Measurements from ENCODE around the gene THAP8. TPM values are rescaled to one million over a fixed set of nuclear protein-coding genes. Genes with fewer than 3 reads are reported as not detected.

THAP8 gene
- total and polyA plus RNA-seq, 2 of the 13 experiments (the other 11 are each of a cell fraction or from before 2014, with no cell fraction given): 1.7 to 3.7 TPM

DNA sequence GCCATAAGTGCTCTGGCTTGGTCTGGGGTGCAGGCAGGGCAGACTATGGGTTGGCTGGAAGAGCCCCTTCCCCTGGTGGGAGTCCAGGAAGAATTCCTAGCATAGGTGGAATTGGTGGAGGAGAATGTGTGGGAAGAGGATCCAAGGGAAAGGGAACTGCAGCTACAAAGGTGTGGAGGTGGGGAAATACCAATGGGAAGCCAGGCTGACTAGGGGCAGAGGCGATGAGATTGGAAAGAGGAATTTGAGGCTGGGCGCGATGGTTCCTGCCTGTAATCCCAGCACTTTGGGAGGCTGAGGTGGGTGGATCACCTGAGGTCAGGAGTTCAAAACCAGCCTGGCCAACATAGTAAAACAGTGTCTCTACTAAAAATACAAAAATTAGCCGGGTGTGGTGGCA is 63.9 kb downstream of the THAP8 start (continued):
- TF ChIP-seq, protein P1, sequence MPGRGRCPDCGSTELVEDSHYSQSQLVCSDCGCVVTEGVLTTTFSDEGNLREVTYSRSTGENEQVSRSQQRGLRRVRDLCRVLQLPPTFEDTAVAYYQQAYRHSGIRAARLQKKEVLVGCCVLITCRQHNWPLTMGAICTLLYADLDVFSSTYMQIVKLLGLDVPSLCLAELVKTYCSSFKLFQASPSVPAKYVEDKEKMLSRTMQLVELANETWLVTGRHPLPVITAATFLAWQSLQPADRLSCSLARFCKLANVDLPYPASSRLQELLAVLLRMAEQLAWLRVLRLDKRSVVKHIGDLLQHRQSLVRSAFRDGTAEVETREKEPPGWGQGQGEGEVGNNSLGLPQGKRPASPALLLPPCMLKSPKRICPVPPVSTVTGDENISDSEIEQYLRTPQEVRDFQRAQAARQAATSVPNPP (CRISPR knock-in tag; IDR thresholded peaks at IDR 0.05): no peak
- TF ChIP-seq PLRG1 (conservative IDR thresholded peaks at IDR 0.05) (no peak), ZNF296 (CRISPR knock-in tag; conservative IDR thresholded peaks at IDR 0.05) (no peak), ZFP1 (CRISPR knock-in tag; IDR thresholded peaks at IDR 0.05) (no peak), ZEB1 (IDR thresholded peaks at IDR 0.05; ENCODE audit: insufficient replicate concordance, low read depth) (no peak), PHF8 (CRISPR knock-in tag; IDR thresholded peaks at IDR 0.05) (no peak), ZNF530 (CRISPR knock-in tag; IDR thresholded peaks at IDR 0.05; ENCODE audit: low read depth) (no peak), ZC3H13 (CRISPR knock-in tag; IDR thresholded peaks at IDR 0.05) (no peak), ZNF792 (CRISPR knock-in tag; IDR thresholded peaks at IDR 0.05) (no peak)
- TF ChIP-seq, protein P2, sequence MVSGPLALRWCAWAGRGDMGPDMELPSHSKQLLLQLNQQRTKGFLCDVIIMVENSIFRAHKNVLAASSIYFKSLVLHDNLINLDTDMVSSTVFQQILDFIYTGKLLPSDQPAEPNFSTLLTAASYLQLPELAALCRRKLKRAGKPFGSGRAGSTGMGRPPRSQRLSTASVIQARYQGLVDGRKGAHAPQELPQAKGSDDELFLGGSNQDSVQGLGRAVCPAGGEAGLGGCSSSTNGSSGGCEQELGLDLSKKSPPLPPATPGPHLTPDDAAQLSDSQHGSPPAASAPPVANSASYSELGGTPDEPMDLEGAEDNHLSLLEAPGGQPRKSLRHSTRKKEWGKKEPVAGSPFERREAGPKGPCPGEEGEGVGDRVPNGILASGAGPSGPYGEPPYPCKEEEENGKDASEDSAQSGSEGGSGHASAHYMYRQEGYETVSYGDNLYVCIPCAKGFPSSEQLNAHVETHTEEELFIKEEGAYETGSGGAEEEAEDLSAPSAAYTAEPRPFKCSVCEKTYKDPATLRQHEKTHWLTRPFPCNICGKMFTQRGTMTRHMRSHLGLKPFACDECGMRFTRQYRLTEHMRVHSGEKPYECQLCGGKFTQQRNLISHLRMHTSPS (CRISPR knock-in tag; IDR thresholded peaks at IDR 0.05; ENCODE audit: low read depth): no peak

DNA sequence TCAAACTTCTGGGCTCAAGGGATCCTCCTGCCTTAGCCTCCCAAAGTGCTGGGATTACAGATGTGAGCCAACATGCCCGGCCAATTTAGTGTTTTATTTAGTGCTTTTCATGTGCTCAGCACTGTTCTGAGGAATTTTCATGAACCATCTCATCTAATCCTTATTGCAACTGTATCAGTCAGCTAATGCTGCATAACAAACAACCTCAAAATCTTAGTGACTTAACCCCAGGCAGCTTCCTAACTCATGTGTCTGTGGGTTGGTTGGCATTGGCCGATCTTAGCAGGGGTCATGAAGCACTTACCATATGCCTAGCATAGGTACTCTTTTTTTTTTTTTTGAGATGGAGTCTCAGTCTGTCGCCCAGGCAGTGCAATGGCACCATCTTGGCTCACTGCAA is 65.3 kb downstream of the THAP8 start:
- CTCF ChIA-PET (ENCODE audit: low intra/inter-chr PET ratio, low total read pairs): no interaction called here
- H3K36me3 ChIP-seq (replicated peaks in 1 of 2; ENCODE audit: control insufficient read depth in 1 of 2, insufficient read depth in 2 of 2, low read length in 2 of 2): no peaks in the 10 kb centered on the region
- no peak overlapping the region for H3K9ac ChIP-seq (ENCODE audit: insufficient read depth, low read depth, low read length)
- in situ Hi-C loops (cut with HindIII; ENCODE audit: extremely low pct_ligation_motif_present, low pct_unique_long_range_greater_than_20kb) (no loop called here), intact Hi-C loops (cut with micrococcal nuclease; ENCODE audit: unreplicated experiment) (no loop called here)
- peaks cover 21% of the 10 kb centered on the region for H3K4me1 ChIP-seq (ENCODE audit: insufficient read depth, low read length)
- no peaks in the 10 kb centered on the region for H4K20me1 ChIP-seq (ENCODE audit: insufficient read depth, low read length)
- FAIRE-seq (no peak), DNase-seq (ENCODE audit: low spot score) (no peak), ATAC-seq (no peak)
- H2AFZ ChIP-seq (ENCODE audit: low read length): no peak overlapping the region
- peaks cover 0 to 30% of the 10 kb centered on the region in 2 experiments; a peak in 3 of 5 replicates for H3K27me3 ChIP-seq (ENCODE audit: control insufficient read depth in 1 of 2, insufficient read depth in 2 of 2, low read length in 2 of 2)
- POLR2A ChIA-PET: no interaction called here
- H3K9me3 ChIP-seq (ENCODE audit: low read length): no peaks in the 10 kb centered on the region
- no peaks in the 10 kb centered on the region for H3K79me2 ChIP-seq (ENCODE audit: insufficient read depth, low read length)
- 53% methylated on average over 2 of the region's 3 CpGs for WGBS (ENCODE audit: low lambda C conversion rate)
- TF ChIP-seq RBAK (CRISPR knock-in tag; IDR thresholded peaks at IDR 0.05): peak; percentile 97
- no peak for TF ChIP-seq SNAI1 (CRISPR knock-in tag; IDR thresholded peaks at IDR 0.05; ENCODE audit: borderline replicate concordance)
- no peak overlapping the region for H3K4me2 ChIP-seq (ENCODE audit: low read depth, low read length)
- no peak overlapping the region for H3K4me3 ChIP-seq (replicated peaks in 1 of 3; ENCODE audit: insufficient read depth in 1 of 3, low read depth in 2 of 3, low read length in 3 of 3)
- BruUV-seq (replicated peaks): no TSS peak
- no peak overlapping the region for H3K27ac ChIP-seq (ENCODE audit: extremely low read length, insufficient read depth, low read length)
